Mesenchymal stem cell (in vitro differentiated cells and primary cell): Measurements from ENCODE around the gene ZNF200.
A peak's percentile ranks its signal among the peaks of the same experiment; 100 is the strongest.

ENCODE experiments used
- DNase-seq: peaks from one replicate; pipeline ENCODE4 v3.0.0-alpha.2; 2013
- H2AFZ ChIP-seq: one replicate; pipeline ENCODE4 v1.6.1; 2013; ENCODE audit warnings: low read depth, mild to moderate bottlenecking, control low read depth, inconsistent platforms, low read length, moderate library complexity
- H2AK5ac ChIP-seq: 2 replicates; pipeline ENCODE4 v1.6.1; 2013; ENCODE audit warnings: low read length, moderate library complexity, mild to moderate bottlenecking, inconsistent platforms; ENCODE audit not compliant: severe bottlenecking
- H2BK120ac ChIP-seq: one replicate; pipeline ENCODE4 v1.6.1; 2013; ENCODE audit warnings: low read depth, mild to moderate bottlenecking, inconsistent platforms, low read length, moderate library complexity
- H2BK12ac ChIP-seq, 2 experiments: one replicate each; pipeline ENCODE4 v1.6.1; 2013; ENCODE audit warnings: inconsistent platforms in 2 of 2, low read length in 2 of 2, mild to moderate bottlenecking in 2 of 2, moderate library complexity in 2 of 2, control low read depth in 1 of 2
- H2BK15ac ChIP-seq: one replicate; pipeline ENCODE4 v1.6.1; 2013; ENCODE audit warnings: mild to moderate bottlenecking, low read depth, inconsistent platforms; ENCODE audit not compliant: poor library complexity, severe bottlenecking
- H2BK5ac ChIP-seq: 2 replicates; pipeline ENCODE4 v1.6.1; 2013; ENCODE audit warnings: low read depth, mild to moderate bottlenecking, low read length, control low read depth, inconsistent platforms; ENCODE audit not compliant: poor library complexity, severe bottlenecking
- H3K14ac ChIP-seq, 2 experiments: one replicate each; pipeline ENCODE4 v1.6.1; 2013; ENCODE audit warnings: inconsistent platforms in 2 of 2, low read length in 2 of 2, control low read depth in 1 of 2, mild to moderate bottlenecking in 1 of 2, moderate library complexity in 1 of 2
- H3K18ac ChIP-seq, 2 experiments: one replicate each; pipeline ENCODE4 v1.6.1; 2013; ENCODE audit warnings: inconsistent platforms in 2 of 2, low read length in 2 of 2, control low read depth in 1 of 2, low read depth in 1 of 2, mild to moderate bottlenecking in 1 of 2
- H3K23ac ChIP-seq, 2 experiments: one replicate each; pipeline ENCODE4 v1.6.1; 2013; ENCODE audit warnings: inconsistent platforms in 2 of 2, low read length in 2 of 2, mild to moderate bottlenecking in 2 of 2, moderate library complexity in 2 of 2, control low read depth in 1 of 2
- H3K27ac ChIP-seq: 2 replicates; pipeline ENCODE4 v1.5.1; 2013; ENCODE audit warnings: mild to moderate bottlenecking, moderate library complexity, low read length, control low read depth, inconsistent platforms; ENCODE audit not compliant: poor library complexity, severe bottlenecking
- H3K27me3 ChIP-seq, 2 experiments: 2 replicates each; pipeline versions ENCODE4 v1.6.1 to v1.7.0; 2013; ENCODE audit warnings: low read length in 2 of 2, mild to moderate bottlenecking in 2 of 2, moderate library complexity in 2 of 2, control low read depth in 1 of 2, inconsistent platforms in 1 of 2; ENCODE audit not compliant: control insufficient read depth in 1 of 2, insufficient read depth in 1 of 2
- H3K36me3 ChIP-seq, 2 experiments: 2 replicates each; pipeline versions ENCODE4 v1.6.1 to v1.7.0; 2013; ENCODE audit warnings: low read length in 2 of 2, control low read depth in 1 of 2, inconsistent platforms in 1 of 2, low read depth in 1 of 2, mild to moderate bottlenecking in 1 of 2; ENCODE audit not compliant: insufficient read depth in 2 of 2, control insufficient read depth in 1 of 2
- H3K4ac ChIP-seq, 2 experiments: one replicate each; pipeline ENCODE4 v1.6.1; 2013; ENCODE audit warnings: inconsistent platforms in 2 of 2, low read length in 2 of 2, mild to moderate bottlenecking in 2 of 2, moderate library complexity in 2 of 2, control low read depth in 1 of 2, low read depth in 1 of 2
- H3K4me1 ChIP-seq: 2 replicates; pipeline ENCODE4 v1.6.1; 2013; ENCODE audit warnings: low read depth, low read length, control low read depth; ENCODE audit not compliant: control insufficient read depth, insufficient read depth
- H3K4me2 ChIP-seq: 2 replicates; pipeline ENCODE4 v1.6.1; 2013; ENCODE audit warnings: low read length, mild to moderate bottlenecking, inconsistent platforms; ENCODE audit not compliant: poor library complexity, severe bottlenecking
- H3K4me3 ChIP-seq, 2 experiments: 2 replicates each; pipeline versions ENCODE4 v1.5.1 to v1.7.0; 2013; ENCODE audit warnings: low read length in 2 of 2, mild to moderate bottlenecking in 2 of 2, control low read depth in 1 of 2, low read depth in 1 of 2; ENCODE audit not compliant: insufficient read depth in 1 of 2
- H3K79me1 ChIP-seq: replicated peaks from 2 replicates; pipeline ENCODE4 v1.6.1; 2013; ENCODE audit warnings: mild to moderate bottlenecking, control low read depth, low read length, inconsistent platforms; ENCODE audit not compliant: poor library complexity, severe bottlenecking
- H3K9ac ChIP-seq: 2 replicates; pipeline ENCODE4 v1.7.0; 2013; ENCODE audit warnings: mild to moderate bottlenecking, low read length, moderate library complexity
- H3K9me3 ChIP-seq: 2 replicates; pipeline ENCODE4 v1.7.0; 2013; ENCODE audit warnings: mild to moderate bottlenecking, low read length; ENCODE audit not compliant: control insufficient read depth
- H4K8ac ChIP-seq: one replicate; pipeline ENCODE4 v1.6.1; 2013; ENCODE audit warnings: inconsistent platforms, mild to moderate bottlenecking, low read length, moderate library complexity
- H4K91ac ChIP-seq: one replicate; pipeline ENCODE4 v1.6.1; 2013; ENCODE audit warnings: mild to moderate bottlenecking, low read length, inconsistent platforms
- WGBS: methylation state at CpG from one replicate; pipeline ENCODE4 v1.1.7; 2013; ENCODE audit warnings: mixed read lengths; 5-methylcytosine and 5-hydroxymethylcytosine counted together

Gene ZNF200

GRCh38 chr16:3188925-3189825, 45.8 kb downstream of the ZNF200 start:
- H2AFZ ChIP-seq, result peak overlapping the region; percentile 30
- no peak overlapping the region for H2BK15ac ChIP-seq
- no peak overlapping the region for H2AK5ac ChIP-seq
- H3K9me3 ChIP-seq, result no peaks in the 10 kb centered on the region
- peak; percentile 80 for DNase-seq
- H3K4me3 ChIP-seq, result peak overlapping the region; percentile 36 to 78
- no peak overlapping the region for H3K4ac ChIP-seq
- peak overlapping the region; percentile 62 for H4K8ac ChIP-seq
- H2BK12ac ChIP-seq, result no peak overlapping the region
- no peaks in the 10 kb centered on the region for H3K79me1 ChIP-seq
- no peak overlapping the region for H2BK120ac ChIP-seq
- no peaks in the 10 kb centered on the region for H3K36me3 ChIP-seq
- peaks cover 9 to 43% of the 10 kb centered on the region in 2 experiments for H3K27me3 ChIP-seq
- no peak overlapping the region for H3K23ac ChIP-seq
- under 1% methylated on average over 58 of the region's 61 CpGs for WGBS
- no peak overlapping the region for H3K14ac ChIP-seq
- H3K4me2 ChIP-seq, result peak overlapping the region; percentile 71
- H3K4me1 ChIP-seq, result peaks cover 22% of the 10 kb centered on the region
- no peak overlapping the region for H2BK5ac ChIP-seq
- peak overlapping the region in 1 of 2 experiments; percentile 14 for H3K18ac ChIP-seq
- H3K27ac ChIP-seq, result no peak overlapping the region
- peak overlapping the region; percentile 65 for H3K9ac ChIP-seq
- no peak overlapping the region for H4K91ac ChIP-seq

GRCh38 chr16:3188675-3188924, 46.4 kb downstream of the ZNF200 start:
- no peak overlapping the region for H3K27ac ChIP-seq
- H3K36me3 ChIP-seq, result no peaks in the 10 kb centered on the region
- peak overlapping the region; percentile 71 for H3K4me2 ChIP-seq
- no peak overlapping the region for H3K23ac ChIP-seq
- H2AFZ ChIP-seq, result peak overlapping the region; percentile 30
- H2BK15ac ChIP-seq, result no peak overlapping the region
- no peak overlapping the region for H4K91ac ChIP-seq
- WGBS, result 0% methylated on average over 11 of the region's 13 CpGs
- H2AK5ac ChIP-seq, result no peak overlapping the region
- H4K8ac ChIP-seq, result peak overlapping the region; percentile 33
- peak overlapping the region in 1 of 2 experiments; percentile 14 for H3K18ac ChIP-seq
- no peak for DNase-seq
- no peak overlapping the region for H3K14ac ChIP-seq
- H3K79me1 ChIP-seq, result no peaks in the 10 kb centered on the region
- peaks cover 15 to 41% of the 10 kb centered on the region in 2 experiments for H3K27me3 ChIP-seq
- no peak overlapping the region for H2BK120ac ChIP-seq
- no peak overlapping the region for H2BK5ac ChIP-seq
- H2BK12ac ChIP-seq, result no peak overlapping the region
- no peaks in the 10 kb centered on the region for H3K9me3 ChIP-seq
- peaks cover 26% of the 10 kb centered on the region for H3K4me1 ChIP-seq
- H3K9ac ChIP-seq, result peak overlapping the region; percentile 65
- H3K4ac ChIP-seq, result no peak overlapping the region
- H3K4me3 ChIP-seq, result peak overlapping the region; percentile 36 to 78

- H2BK5ac ChIP-seq, result no peak within 1 kb of the TSS
- peak within 1 kb of the TSS; percentile 71 for H3K4me2 ChIP-seq
- no peak within 1 kb of the TSS for H2BK120ac ChIP-seq
- H2AFZ ChIP-seq, result peak within 1 kb of the TSS; percentile 30
- no peak within 1 kb of the TSS for H4K91ac ChIP-seq
- H2BK15ac ChIP-seq, result peak within 1 kb of the TSS; percentile 37
- 2% methylated on average over 37 of the region's 51 CpGs for WGBS
- peak within 1 kb of the TSS in 1 of 2 experiments; percentile 14 for H3K18ac ChIP-seq
- peaks cover 20 to 41% of the 10 kb centered on the region in 2 experiments for H3K27me3 ChIP-seq
- peak within 1 kb of the TSS; percentile 65 for H3K9ac ChIP-seq
- no peak within 1 kb of the TSS for H2AK5ac ChIP-seq
- no peaks in the 10 kb centered on the region for H3K36me3 ChIP-seq
- H3K79me1 ChIP-seq, result no peaks in the 10 kb centered on the region
- no peak within 1 kb of the TSS for H3K14ac ChIP-seq
- no peak within 1 kb of the TSS for H3K23ac ChIP-seq
- peaks cover 31% of the 10 kb centered on the region for H3K4me1 ChIP-seq
- peak; percentile 72 for DNase-seq
- no peaks in the 10 kb centered on the region for H3K9me3 ChIP-seq
- peak within 1 kb of the TSS; percentile 51 to 78 for H3K4me3 ChIP-seq
- no peak within 1 kb of the TSS for H2BK12ac ChIP-seq
- H3K4ac ChIP-seq, result no peak within 1 kb of the TSS
- H4K8ac ChIP-seq, result peak within 1 kb of the TSS; percentile 62
- H3K27ac ChIP-seq, result no peak within 1 kb of the TSS
These were observed 46.9 kb downstream of the ZNF200 start, which contains the start of gene OR1F1 for GRCh38 chr16:3187798-3188674. TSS of gene OR1F1 (plus strand) at chr16:3188204.
